A673 (cell line): ENCODE results near the gene ATXN10.

Experiments
- EZH2 ChIP-seq: fragments of 200-600 bp; sonication (generic); IDR thresholded peaks from 2 replicates; pipeline ENCODE4 v1.6.1; 2017; ENCODE audit warnings: borderline replicate concordance, low read depth, mild to moderate bottlenecking, mixed read lengths, antibody characterized with exemption, low read length; ENCODE audit not compliant: poor library complexity, severe bottlenecking
- TF ChIP-seq, protein P1 (sequence below): fragments of 300-800, 200-600 bp; sonication (generic); conservative IDR thresholded peaks from 2 replicates; pipeline ENCODE4 v1.5.1; 2017; ENCODE audit warnings: low read depth, mild to moderate bottlenecking, antibody characterized with exemption, low read length, moderate library complexity, mixed read lengths

DNA sequence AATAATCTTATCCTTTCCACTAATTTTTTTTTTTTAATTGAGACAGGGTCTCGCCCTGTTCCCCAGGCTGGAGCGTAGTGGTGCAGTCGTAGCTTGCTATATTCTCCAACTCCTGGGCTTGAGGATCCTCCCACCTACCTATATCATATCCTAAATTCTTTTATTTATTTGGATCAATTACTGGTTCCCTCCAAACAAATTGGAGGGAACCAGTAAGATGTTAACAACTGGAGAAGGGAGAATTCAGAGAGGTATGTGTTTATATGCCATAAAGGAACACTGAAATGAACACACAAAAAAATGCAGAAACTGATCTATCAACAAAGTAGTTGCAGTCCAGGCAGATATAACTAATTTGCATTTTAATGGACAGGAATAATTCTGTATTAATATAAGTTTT is 63.6 kb downstream of the ATXN10 start:
- TF ChIP-seq, protein P1, sequence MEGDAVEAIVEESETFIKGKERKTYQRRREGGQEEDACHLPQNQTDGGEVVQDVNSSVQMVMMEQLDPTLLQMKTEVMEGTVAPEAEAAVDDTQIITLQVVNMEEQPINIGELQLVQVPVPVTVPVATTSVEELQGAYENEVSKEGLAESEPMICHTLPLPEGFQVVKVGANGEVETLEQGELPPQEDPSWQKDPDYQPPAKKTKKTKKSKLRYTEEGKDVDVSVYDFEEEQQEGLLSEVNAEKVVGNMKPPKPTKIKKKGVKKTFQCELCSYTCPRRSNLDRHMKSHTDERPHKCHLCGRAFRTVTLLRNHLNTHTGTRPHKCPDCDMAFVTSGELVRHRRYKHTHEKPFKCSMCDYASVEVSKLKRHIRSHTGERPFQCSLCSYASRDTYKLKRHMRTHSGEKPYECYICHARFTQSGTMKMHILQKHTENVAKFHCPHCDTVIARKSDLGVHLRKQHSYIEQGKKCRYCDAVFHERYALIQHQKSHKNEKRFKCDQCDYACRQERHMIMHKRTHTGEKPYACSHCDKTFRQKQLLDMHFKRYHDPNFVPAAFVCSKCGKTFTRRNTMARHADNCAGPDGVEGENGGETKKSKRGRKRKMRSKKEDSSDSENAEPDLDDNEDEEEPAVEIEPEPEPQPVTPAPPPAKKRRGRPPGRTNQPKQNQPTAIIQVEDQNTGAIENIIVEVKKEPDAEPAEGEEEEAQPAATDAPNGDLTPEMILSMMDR: no peak
- TF ChIP-seq EZH2: no peak
